D721Med (cell line): Measurements from ENCODE around the gene DCLK2.

Experiments
- DNase-seq: peaks from one replicate; pipeline ENCODE4 v3.0.0; 2011; ENCODE audit warnings: low spot score; ENCODE audit not compliant: insufficient read length
- FAIRE-seq: peaks from 2 replicates; lab custom pipeline; 2011; peaks lifted over from hg19 to GRCh38; lab: Jason Lieb, UNC
- TF ChIP-seq, protein P1 (sequence below): IDR thresholded peaks from 2 replicates; pipeline ENCODE4 v1.5.1; 2012; ENCODE audit warnings: mild to moderate bottlenecking, control low read depth; ENCODE audit not compliant: insufficient read depth; ENCODE audit errors: missing control alignments

The DCLK2 gene

DNA sequence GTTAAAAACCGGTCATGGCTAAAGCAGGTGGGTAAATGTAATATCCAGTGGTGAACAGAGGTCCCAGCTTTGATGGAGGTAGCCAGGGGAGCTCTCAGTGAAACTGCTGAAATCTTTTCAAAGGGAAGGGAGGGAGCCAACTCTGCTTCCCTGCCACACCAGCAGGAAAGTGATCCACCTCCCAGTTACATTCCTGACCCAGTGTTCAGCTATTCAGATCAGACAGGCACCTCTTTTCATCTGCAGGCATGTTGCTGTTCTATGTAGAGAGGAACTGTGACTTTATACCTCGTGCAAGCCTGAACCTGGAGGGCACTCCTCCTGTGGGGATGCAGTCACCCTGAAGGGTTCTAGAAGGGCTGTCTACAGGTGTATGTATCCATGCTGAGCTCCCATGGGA is 37.6 kb downstream of the DCLK2 start:
- TF ChIP-seq, protein P1, sequence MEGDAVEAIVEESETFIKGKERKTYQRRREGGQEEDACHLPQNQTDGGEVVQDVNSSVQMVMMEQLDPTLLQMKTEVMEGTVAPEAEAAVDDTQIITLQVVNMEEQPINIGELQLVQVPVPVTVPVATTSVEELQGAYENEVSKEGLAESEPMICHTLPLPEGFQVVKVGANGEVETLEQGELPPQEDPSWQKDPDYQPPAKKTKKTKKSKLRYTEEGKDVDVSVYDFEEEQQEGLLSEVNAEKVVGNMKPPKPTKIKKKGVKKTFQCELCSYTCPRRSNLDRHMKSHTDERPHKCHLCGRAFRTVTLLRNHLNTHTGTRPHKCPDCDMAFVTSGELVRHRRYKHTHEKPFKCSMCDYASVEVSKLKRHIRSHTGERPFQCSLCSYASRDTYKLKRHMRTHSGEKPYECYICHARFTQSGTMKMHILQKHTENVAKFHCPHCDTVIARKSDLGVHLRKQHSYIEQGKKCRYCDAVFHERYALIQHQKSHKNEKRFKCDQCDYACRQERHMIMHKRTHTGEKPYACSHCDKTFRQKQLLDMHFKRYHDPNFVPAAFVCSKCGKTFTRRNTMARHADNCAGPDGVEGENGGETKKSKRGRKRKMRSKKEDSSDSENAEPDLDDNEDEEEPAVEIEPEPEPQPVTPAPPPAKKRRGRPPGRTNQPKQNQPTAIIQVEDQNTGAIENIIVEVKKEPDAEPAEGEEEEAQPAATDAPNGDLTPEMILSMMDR: no peak
- DNase-seq: no peak
- no peak for FAIRE-seq

DNA sequence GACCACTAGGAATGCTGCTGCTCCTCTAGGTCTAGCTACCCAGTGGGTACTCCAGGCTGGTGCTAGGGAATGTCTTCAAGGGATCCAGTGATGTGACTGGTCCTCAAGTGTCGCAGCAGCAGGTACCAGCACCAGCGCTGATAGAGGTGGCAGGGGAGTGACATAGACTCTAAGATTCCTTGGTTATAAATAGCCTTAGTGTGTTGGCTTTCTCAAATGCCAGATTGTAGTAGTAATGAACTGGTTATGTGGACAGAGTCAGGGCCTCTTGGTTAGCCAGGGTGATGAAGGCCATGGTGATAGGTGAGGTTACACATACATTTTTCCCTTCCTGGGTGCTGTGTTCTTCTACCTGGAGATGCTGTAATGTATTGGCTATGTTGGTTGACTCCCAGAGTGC is 38.3 kb downstream of the DCLK2 start:
- DNase-seq: no peak
- TF ChIP-seq, protein P1: no peak
- no peak for FAIRE-seq

DNA sequence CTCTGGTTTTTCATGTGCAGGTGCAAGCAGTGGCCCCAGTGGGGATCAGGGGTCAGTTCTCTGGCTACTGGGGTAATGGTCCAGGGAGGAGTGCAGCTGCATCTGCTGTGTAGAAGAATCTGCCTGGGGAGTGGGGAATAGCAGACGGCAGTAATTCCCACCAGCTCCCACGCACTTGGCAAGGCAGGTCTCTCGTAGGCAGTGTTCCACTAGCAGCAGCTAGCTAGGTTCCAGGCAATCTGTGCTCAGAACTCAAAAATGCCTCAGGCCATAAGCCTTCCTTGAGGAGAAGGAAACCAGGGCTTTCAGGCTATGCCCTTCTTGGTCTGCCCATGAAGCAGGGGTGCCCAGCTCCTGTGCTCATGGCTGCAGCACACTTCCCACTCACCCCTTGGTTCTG is 38.8 kb downstream of the DCLK2 start:
- TF ChIP-seq, protein P1: no peak
- DNase-seq (no peak), FAIRE-seq (no peak)

DNA sequence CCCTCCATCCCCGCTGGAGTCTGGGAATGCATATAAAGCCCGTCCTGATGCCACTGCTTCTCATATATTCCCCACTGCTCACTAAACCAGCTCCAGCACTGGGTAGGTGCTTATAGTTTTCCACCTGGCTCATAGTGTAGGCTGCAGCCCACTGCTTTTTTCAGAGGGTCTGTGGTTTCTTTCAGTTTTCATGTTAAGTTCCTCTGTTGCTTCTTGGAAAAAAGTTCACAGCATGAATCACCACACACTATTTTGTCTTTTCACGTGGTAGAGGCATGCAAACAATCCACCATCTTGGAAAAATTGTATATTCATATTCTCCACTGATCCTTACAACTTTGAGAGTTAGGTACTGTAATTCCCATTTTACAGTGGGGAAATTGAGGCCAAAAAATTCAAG is 39.4 kb downstream of the DCLK2 start:
- TF ChIP-seq, protein P1: no peak
- DNase-seq: no peak
- FAIRE-seq: no peak

DNA sequence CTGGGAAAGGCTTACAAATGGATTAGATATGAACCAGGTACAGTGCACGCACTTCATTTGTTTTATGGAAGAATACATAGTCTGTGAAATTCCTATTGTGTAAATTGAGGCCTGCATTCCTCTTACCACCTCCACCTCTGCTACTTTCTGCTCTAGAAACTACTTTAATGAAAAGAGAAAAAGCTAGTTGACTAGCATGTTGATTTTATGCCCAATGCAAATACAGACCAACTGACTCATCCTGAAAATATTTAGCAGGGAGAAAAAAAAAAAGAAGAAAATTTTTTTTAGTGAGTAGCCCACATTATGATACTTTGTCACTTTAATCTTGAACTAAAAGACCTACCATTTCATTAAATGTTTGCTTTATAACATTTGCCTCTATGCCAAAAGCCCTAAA is 41.2 kb downstream of the DCLK2 start:
- DNase-seq (no peak), FAIRE-seq (no peak)
- TF ChIP-seq, protein P1: no peak

DNA sequence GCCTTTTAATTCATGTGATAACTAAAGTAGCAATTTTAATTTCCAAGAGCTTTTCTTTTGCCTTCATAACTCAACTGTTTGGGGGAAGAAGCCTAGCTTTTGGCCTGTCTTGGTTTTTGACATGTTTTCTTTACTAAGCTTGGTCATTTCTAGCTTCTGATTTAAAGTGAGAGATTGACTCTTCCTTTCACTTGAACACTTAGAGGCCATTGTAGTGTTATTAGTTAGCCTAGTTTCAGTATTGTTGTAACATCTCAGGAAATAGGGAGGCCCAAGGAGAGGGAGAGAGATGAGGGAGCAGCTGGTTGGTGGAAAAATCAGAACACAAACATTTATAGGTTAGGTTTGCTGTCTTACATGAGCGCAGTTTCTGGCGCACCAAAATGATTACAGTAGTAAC is 44.8 kb downstream of the DCLK2 start:
- FAIRE-seq (no peak), DNase-seq (no peak)

More for the DNA sequence above, 44.8 kb downstream of the DCLK2 start:
- TF ChIP-seq, protein P1: no peak
